ENCODE data around the gene MED26. TPM values are rescaled to one million over a fixed set of nuclear protein-coding genes. Genes with fewer than 3 reads are reported as not detected.

MED26 gene
- polyA plus RNA-seq, 3 donors, result 3.0 to 6.2 (median 3.4) TPM

DNA sequence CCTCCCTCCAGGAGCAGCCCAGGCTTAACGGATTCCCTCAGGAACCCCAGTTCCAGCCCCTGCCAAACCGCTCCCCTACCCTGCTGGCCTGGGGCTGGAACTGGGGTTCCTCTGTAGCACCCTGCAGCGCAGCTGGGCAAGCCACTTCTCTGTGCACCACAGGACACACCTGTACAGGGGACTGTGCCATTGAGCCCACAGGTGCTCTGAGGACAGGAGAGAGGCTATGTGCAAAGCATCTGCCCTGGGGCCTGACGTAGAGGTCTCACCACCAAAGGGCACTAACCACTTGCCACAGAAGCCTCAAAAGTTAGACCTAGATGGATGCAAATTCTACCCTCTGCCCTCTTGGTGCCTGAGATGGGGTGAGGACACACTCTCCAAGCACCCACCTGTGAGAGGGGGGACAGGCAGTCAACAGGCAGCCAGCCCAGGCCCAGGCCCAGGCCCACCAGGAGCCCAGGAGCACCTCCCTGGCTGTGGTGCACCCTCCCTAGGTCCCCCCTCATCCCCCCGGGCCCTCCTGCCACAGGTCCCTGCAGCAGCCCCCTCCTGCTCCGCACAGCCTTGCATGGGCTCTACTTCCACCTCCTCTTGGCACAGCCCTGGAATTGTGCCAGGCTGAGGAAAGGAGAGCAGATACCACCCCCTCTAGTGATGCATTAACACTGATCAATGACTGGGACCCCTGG is 28.2 kb downstream of the MED26 start:
- no peak overlapping the region for H3K27ac ChIP-seq (ENCODE audit: low read depth, low read length)
- 83 to 86% (median 85%) methylated on average over 6 of the region's 6 CpGs for WGBS, 3 donors

DNA sequence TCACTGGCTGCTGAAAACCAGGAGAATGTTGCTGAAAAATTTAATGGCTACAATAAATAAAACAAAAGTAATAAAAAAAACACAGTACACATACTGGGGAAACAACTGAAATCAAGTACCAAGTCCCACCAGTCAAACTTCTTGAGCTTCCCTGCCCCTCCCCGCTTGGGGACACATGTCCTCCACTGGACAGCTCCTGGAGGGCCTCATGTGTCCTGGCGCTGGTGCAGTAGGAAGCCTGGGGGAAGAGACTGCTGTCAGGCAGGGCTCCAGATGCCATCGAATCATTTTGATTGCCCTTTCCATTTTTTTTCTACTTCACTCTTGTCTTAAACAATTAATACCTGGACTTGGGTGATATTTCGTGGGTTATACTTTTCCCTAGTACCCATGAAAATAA is 29.2 kb downstream of the MED26 start:
- WGBS, 3 donors, result 64 to 77% (median 65%) methylated on average over 4 of the region's 4 CpGs
- no peak overlapping the region for H3K27ac ChIP-seq (ENCODE audit: low read depth, low read length)

DNA sequence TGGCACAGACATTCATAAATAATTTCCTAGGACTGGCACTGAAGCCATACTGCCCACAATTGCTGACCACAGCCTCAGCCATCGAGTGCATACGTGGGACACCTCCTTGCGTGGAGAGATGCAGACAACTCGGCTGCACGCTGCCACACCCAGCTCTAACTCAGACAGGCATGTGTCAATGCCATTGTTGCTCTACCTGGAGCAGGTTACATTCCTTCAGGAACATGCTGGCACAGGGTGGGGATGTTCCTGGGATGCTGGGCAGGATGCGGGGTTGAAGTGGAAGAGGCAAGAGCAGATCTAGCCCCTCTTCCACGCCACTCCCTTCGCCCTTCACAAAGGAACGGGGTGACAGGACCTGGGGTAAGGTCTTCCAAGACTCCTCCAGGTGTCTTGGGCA is 31.6 kb downstream of the MED26 start:
- no peak overlapping the region for H3K27ac ChIP-seq (ENCODE audit: low read depth, low read length)
- WGBS, 3 donors, result 91 to 95% (median 94%) methylated on average over 9 of the region's 9 CpGs

DNA sequence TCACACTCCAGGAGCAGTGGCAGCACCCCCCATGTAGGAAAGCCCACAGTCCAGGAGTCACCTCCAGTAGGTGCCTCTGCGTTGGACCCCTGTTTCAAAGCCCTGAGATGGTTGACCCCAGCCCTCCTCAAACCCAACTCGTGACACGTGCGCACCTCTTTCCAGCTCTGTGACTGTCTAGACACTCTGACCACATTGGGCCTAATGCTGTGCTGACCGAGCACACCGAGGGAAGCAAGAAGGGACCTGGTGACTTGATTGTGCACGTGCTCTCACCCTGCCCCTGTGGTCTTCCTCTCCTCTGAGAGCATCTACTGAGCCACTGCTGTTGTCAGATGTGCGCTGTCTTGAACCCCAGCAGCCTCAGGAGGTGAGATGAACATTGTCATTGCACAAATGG is 32.9 kb downstream of the MED26 start:
- WGBS, 3 donors, result 82 to 87% (median 84%) methylated on average over 8 of the region's 8 CpGs
- H3K27ac ChIP-seq (ENCODE audit: low read depth, low read length), result no peak overlapping the region

DNA sequence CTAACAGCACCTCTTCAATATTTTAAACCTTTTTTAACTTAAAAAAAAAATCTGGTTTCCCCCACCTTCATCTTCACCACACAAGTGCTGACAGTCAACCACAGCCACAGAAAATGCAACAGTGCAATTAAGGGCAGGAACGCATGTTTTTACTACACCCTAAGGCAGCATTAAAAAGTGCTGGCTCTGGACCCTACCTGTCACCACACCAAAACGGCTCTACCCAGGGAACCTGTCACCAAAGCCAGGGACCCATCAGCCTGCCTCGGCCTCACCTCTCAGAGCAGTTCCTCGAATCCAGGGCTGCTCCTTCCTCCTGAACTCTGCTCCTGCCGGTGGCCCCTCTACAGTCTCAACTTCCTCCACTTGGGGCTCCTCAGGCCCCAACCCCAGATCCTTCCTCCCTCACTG is 33.3 kb downstream of the MED26 start:
- WGBS, 3 donors, result 56 to 81% (median 58%) methylated on average over 5 of the region's 5 CpGs
- no peak overlapping the region for H3K27ac ChIP-seq (ENCODE audit: low read depth, low read length)

DNA sequence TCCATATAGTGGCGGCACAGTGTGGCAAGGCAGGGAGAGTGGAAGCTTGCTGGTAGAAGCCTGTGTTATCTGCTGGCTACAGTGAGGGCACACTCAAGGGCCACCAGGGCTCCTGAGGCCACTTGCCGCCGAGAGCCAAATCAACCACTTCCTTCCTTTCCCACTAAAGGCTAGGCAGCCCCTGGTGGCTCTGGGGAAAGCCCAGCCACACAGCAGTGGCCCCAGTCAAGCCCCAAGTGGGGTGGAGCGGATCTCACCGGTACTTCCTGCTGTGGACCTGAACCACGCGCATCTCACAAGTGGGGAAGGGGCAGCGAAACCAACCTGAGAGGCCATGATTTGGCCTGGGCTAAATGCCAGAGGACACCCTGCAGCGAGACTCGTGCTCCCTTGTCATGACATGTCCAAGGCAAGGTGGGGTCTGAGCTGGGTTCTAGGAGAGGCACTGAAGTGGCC is 33.8 kb downstream of the MED26 start:
- WGBS, 3 donors, result 40 to 73% (median 41%) methylated on average over 10 of the region's 10 CpGs
- H3K27ac ChIP-seq (ENCODE audit: low read depth, low read length), result no peak overlapping the region

DNA sequence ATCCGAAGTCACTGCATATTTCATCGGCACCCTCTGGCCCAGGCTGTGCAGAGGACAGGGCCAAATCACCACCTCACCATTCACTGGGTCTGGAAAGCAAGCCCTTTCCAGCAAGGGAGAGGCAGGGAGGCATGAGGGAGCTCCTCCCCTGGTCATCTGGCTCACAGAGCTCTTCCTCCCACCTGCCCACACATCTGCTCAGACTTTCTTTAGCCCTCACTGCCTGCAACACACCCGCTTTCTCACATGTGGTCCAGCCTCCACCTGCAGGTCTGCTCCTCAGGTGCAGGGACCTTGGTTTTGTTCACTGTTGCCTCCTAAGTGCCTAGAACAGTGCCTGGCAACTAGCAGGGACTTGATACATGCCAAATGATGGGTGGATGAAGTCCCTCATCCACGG is 34.8 kb downstream of the MED26 start:
- no peak overlapping the region for H3K27ac ChIP-seq (ENCODE audit: low read depth, low read length)
- WGBS, 3 donors, result 90 to 98% (median 97%) methylated on average over 4 of the region's 4 CpGs

DNA sequence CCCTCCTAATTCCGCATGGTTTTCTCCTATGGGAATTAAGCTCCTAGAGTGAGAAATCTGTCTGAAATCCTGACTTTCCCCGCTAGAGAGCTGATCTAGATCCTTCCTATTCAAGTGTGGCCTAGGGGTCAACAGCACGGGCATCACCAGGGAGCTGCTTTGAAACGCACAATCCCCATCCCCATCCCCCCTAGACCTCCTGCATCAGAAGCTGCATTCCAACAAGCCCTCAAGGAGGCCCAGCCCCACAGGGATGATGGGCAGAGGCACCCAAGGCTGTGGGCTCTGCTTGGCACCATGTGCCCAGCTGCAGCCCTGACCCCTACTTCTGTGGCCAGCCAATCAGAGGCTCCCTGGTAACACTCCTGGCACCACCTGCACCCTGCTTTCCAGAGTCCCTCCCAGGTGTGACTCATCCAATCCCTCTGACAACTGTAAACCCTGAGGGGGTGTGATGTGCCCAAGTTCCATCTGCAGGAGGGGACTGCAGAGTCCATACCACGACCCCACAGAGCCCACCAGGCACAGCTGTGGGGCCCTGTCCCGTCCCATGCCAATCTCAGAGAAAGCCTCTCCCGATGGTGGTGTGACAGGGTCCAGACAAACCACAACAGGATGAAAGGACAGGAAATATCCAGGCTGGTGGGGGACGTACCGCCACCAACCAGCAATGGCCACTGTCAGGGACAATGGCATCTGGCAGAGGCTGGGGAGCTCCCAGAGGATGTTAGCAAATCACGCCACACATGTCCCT is 36.0 kb downstream of the MED26 start:
- H3K27ac ChIP-seq (ENCODE audit: low read depth, low read length), result no peak overlapping the region
- WGBS, 3 donors, result 66 to 79% (median 68%) methylated on average over 10 of the region's 10 CpGs

DNA sequence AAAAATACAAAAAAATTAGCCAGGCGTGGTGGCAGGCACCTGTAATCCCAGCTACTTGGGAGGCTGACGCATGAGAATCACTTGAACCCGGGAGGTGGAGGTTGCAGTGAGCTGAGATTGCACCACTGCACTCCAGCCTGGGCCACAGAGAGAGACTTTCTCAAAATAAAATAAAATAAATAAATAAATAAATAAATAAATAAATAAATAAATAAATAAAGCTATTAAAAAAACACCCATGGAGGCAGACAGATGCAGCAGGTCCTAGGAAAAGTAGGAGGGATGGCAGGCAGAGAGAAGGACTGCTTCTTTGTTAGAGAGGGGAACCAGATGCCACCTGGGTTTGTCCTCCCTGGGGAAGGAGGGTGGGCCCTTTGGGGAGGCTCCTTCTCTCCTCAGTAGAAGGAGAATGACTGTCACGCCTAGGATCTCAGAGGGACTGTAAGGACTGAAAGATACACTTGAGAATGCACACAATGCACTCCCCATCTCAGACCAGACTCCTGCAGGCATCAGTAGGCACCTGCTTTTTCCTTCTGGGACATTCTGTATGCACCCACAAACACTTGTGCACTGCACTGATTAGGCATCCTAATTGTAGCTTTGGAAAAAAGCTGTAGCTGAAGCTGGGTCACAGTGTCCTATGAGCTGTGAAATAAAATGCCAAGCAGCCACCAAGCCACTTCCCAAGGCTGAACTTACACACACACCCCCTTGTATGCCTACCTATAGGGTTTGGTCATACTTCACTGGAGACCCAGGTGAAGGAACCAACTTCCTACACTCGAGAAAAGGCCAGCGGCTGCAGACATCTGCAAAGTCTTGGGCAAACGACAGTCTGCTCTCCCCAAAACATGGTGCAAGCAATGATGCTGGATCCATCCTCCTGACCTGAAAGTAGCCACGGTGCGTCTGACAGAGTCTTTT is 36.9 kb downstream of the MED26 start:
- no peak overlapping the region for H3K27ac ChIP-seq (ENCODE audit: low read depth, low read length)
- WGBS, 3 donors, result 84 to 91% (median 87%) methylated on average over 9 of the region's 9 CpGs

DNA sequence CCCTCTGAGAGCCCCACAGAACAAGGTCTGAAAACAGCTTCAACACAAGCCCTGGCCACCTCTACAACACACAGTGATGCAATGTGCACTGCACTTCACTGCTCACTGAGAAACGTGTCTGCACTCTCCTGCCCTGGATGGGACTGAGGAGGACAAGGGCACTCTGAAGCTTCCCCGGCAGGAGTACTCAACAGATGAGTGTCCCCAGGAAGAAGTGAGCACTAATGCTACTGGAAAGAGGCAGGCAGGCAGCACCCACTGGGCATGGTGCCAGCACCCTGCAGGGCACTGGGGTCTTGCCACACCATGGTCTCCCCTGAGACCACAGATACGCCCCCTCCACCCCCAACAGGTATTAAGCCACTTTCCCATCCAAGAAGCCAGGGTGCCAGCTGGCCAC is 38.1 kb downstream of the MED26 start:
- WGBS, 3 donors, result 54 to 68% (median 64%) methylated on average over 3 of the region's 3 CpGs
- no peak overlapping the region for H3K27ac ChIP-seq (ENCODE audit: low read depth, low read length)

DNA sequence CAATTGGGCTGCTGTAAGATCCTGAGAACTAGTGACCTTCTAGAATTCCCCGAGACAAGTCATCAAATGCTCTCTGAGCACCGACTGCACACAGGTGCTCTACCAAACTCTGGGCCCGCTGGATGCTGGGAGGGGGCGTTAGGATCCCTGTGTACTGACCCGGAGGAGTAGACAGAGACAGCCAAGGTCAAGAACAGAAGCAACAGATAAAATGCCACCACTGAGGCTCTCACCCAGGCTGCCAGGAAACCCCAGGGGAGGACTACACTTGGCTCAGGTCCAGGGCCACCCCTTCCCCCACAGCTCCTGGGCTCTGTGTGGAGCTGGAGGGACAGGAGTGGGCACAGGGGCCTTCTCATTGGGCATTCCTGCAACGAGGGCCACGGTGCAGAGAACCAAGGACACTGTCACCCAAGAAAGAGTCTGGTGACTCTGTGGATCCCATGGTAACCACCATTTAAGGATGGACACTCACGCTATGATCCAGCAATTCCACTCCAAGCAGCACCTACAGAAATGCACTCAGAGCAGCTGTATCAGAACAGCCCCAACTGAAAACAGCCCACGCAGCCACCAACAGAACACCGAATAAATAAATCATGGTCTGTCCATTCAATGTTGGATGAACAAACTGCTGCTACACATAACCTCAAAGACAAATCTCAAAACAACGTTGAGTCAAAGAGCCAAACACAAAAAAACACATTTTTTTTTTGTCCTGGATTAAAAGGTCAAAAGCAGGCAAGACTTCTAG is 39.0 kb downstream of the MED26 start:
- WGBS, 3 donors, result 53 to 81% (median 80%) methylated on average over 11 of the region's 11 CpGs
- H3K27ac ChIP-seq (ENCODE audit: low read depth, low read length), result no peak overlapping the region

DNA sequence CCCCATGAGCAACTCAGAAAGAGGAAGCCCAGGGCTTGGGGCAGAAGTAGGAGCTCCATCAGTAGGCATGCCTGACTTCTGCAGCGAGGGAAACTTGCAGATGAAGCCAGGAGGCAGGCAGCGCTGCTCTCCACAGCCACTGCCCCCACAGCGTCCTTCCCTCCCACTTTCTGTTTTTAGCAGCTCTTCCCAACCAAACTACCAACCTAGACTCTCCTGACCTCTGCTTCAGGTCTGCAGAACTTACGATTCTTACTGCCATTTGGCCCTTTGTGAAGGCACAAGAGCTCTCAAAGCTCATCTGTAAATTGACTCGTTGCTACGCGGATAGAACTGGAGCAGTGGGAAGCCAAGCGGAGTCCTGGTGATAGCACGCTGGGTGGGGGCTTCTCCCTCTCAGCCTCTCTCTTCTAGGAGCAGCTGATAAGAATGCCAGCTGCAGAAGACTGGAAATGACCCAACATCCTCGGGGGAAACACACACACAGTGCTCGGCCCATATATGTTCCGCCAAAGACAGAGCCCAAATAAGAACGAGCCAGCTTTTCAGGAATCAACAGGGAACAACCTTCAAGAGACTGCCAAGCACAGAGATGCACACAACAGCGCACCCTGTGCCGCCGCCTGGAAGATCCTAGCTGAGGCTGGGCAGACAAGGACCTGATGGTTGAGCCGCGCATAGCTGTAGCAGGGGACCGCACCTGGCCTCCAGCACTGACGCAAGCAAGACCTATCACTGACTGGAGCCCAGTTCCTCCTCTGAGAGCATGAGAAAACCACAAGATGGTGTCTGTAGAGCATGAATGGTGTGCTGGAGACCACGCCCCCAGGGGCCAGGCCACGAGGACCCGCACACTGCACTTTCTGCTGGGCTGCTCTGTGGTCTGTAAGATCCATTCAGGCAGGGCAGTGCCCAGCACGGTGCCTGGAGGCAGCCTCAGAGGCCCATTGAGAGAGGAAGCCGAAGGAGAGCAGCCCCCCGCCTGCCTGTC is 39.9 kb downstream of the MED26 start:
- 14 to 27% (median 24%) methylated on average over 26 of the region's 26 CpGs for WGBS, 3 donors
- H3K27ac ChIP-seq (ENCODE audit: low read depth, low read length), result no peak overlapping the region

DNA sequence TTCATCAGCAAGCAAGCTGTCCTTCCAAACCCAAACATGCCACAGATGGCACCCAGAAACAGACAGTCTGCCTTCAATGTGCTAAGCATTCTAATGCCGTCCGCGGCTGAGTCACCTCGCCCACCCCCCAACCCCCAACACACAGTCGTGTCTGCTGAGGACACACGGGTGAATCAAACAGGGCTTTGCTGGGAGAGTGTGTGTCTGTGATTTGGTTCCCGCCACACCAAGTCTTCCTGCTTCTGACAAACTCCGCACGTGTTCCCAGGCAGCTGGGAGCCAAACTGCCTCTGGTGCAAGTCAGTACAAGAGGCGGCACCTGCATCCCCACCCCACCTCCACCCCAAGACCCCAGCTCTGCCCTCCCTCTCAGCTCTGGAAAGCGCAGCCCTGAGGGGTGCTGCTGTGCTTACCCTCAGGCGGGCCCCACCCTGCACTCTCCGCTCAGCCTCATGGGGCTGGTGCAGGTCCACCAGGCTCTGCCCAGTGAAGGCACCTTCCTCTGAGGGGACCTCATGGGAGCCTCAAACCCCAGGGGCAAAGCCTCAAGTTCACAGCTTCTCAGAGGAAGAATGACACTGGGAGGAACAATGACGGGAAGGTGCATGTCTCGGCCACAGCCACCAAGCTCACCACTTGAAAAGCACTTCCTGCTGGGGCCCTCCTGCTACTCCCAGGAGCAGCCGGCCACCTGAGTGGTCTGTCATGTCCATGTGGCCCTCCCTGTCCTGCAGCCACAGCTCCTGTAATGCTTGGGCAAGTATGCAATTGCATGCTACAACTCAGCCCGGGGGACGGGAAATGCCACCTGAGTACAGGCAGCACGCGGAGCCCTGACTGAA is 40.8 kb downstream of the MED26 start:
- 41 to 64% (median 42%) methylated on average over 20 of the region's 20 CpGs for WGBS, 3 donors
- H3K27ac ChIP-seq (ENCODE audit: low read depth, low read length), result no peak overlapping the region

DNA sequence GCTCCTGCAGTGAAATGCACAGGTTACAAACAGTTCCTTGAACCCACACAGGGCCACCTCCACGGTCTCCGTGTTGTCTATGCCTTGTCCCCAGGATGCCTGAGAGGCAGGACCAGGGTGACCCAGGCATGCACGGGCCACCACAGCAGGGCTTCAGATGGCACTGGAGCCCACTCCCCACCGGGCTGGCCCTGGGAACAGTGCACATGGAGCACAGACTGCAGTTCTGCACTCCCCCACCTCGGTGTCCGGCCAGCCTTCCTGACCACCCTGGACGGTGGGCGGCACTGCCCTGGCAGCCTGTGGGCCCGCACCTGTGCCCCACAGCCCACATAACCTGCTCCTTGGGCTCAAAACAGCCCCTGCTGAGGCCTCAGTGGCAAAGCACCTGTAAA is 41.5 kb downstream of the MED26 start:
- no peak overlapping the region for H3K27ac ChIP-seq (ENCODE audit: low read depth, low read length)
- 72 to 89% (median 88%) methylated on average over 9 of the region's 9 CpGs for WGBS, 3 donors

DNA sequence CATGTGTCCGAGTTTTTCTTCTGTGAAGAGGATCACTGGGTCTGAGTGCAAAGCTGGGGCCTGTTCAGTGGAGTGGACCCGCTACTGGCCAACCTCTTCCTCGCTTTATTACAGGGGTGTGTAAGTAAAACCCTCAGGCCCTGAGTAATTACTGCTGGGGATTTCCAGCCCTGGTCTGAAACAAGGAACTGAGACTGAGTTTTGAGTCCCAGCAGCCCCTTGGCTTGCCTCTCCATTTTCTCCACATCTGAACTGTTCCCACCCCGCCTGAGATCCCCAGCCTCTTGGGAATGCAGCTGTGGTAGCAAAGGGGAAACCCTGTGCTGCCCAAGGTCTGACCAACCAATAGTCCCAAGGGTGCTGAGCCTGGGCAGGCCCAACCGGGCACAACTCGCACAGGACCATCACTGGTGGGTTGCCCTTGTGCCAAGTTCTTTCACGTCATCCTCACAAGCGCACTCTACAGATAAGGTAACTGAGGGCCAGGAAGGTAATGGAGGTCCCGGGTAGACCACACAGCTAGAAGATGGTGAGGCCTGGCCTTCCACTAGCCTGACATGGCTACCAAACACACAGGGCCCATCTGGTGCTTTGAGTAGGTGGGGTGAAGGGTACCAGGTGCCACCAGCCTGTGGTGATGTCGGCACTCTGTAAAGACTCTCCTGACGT is 42.1 kb downstream of the MED26 start:
- 76 to 86% (median 79%) methylated on average over 11 of the region's 11 CpGs for WGBS, 3 donors
- H3K27ac ChIP-seq (ENCODE audit: low read depth, low read length), result no peak overlapping the region

All from adipose tissue (tissue), 3 donors.